Ovary (tissue), 3 donors: ENCODE data around the gene GBX2.

Experiments
- EP300 ChIP-seq: sonication (generic); formaldehyde crosslinking; IDR thresholded peaks from one replicate; pipeline ENCODE4 v1.6.1; 2017; ENCODE audit warnings: antibody characterized with exemption
- POLR2A ChIP-seq: fragments of 450-650 bp; IDR thresholded peaks from one replicate; pipeline ENCODE4 v1.6.1; 2017; ENCODE audit warnings: antibody characterized with exemption, mild to moderate bottlenecking, moderate library complexity
- TF ChIP-seq, protein P1 (sequence below), 3 donors: fragments of 450-650 bp in 2 of 3; fragments of 200-600 bp in 1 of 3; IDR thresholded peaks; one replicate each; pipeline versions ENCODE4 v1.5.1 to v1.8.0; 2016 to 2022; ENCODE audit warnings: antibody characterized with exemption in 3 of 3, mild to moderate bottlenecking in 1 of 3
- donor health status: DM: no; HTN: no; CAD: no.

DNA sequence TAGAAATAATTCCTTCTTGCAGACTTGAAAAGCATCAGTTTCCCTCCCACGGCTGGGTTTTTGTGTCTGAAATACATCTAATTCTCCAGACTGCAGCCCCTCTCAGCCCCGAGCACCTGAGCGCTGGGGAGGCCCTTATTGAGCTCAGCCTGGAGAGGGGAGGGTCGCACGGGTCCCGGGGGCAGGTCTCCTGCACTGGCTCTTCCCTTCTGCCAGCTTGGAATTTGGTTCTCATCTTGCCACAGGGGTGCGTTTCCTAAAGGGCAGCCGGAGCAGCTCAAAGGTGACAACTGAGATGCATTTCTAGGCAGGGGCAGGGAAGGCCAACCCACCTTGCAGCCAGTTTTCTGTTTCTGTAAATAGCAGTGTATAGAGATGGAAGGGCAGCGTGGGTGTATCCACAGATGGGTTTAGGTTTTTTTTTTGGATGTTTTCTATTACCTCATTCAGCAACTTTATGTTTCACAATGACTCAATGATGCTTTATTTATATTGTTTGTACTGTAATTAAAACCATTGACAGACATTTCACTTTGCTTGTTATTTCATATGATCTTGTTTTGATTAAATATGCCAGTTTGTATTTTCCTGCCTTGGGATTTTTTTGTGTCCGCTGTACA, 37.0 kb downstream of the GBX2 start:
- no peak for TF ChIP-seq POLR2A
- TF ChIP-seq, protein P1, sequence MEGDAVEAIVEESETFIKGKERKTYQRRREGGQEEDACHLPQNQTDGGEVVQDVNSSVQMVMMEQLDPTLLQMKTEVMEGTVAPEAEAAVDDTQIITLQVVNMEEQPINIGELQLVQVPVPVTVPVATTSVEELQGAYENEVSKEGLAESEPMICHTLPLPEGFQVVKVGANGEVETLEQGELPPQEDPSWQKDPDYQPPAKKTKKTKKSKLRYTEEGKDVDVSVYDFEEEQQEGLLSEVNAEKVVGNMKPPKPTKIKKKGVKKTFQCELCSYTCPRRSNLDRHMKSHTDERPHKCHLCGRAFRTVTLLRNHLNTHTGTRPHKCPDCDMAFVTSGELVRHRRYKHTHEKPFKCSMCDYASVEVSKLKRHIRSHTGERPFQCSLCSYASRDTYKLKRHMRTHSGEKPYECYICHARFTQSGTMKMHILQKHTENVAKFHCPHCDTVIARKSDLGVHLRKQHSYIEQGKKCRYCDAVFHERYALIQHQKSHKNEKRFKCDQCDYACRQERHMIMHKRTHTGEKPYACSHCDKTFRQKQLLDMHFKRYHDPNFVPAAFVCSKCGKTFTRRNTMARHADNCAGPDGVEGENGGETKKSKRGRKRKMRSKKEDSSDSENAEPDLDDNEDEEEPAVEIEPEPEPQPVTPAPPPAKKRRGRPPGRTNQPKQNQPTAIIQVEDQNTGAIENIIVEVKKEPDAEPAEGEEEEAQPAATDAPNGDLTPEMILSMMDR (IDR thresholded peaks at IDR 0.05) = no peak
- TF ChIP-seq EP300 = no peak
